NT2/D1 (cell line): Measurements from ENCODE around the gene ANKS6.

Experiments used
- SUZ12 ChIP-seq: IDR thresholded peaks from 2 replicates; pipeline ENCODE4 v1.6.1; 2011; ENCODE audit not compliant: insufficient read length, insufficient read depth; ENCODE audit errors: extremely low read depth
- YY1 ChIP-seq: IDR thresholded peaks from 2 replicates; pipeline ENCODE4 v1.6.1; 2011; ENCODE audit not compliant: insufficient read length, insufficient read depth
- ZNF274 ChIP-seq: IDR thresholded peaks from 2 replicates; pipeline ENCODE4 v1.6.1; 2011; ENCODE audit warnings: mild to moderate bottlenecking, low read depth, low read length

DNA sequence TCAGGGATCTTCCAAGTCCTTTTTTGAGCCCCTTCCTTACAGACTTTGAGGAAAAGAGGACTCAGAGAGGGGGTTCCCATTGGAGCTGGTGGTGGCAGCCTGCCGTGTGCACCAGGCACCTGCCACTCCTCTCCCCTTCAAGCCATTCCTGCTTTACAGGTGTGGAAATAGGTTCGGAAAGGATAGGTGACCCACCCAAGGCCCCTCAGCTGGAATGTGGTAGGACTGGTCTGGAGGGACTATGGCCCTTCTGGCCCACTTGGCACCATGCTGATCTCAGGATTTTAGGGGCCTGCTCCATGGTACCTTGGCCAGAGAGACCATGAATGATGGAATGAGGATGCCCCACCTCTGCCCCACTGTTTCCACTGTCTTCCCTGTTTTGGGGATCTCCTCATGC is 12.5 kb upstream of the ANKS6 start:
- TF ChIP-seq YY1 (no peak), SUZ12 (no peak), ZNF274 (no peak)
